GM19099 (cell line): ENCODE data around the gene MSX2.

Experiments used
- POLR2A ChIP-seq: IDR thresholded peaks from 3 replicates; pipeline ENCODE4 v1.6.1; 2011; ENCODE audit warnings: low read depth; ENCODE audit not compliant: insufficient read length; ENCODE audit errors: extremely low read depth

MSX2 gene

GRCh38 chr5:174706997-174707572 is 17.3 kb upstream of the MSX2 start:
- TF ChIP-seq POLR2A = no peak

GRCh38 chr5:174707671-174708070 is 16.7 kb upstream of the MSX2 start:
- no peak for TF ChIP-seq POLR2A

GRCh38 chr5:174708476-174709207 is 15.7 kb upstream of the MSX2 start:
- no peak for TF ChIP-seq POLR2A

GRCh38 chr5:174714751-174715150 is 9.6 kb upstream of the MSX2 start:
- TF ChIP-seq POLR2A = no peak

GRCh38 chr5:174715804-174716203 is 8.6 kb upstream of the MSX2 start:
- no peak for TF ChIP-seq POLR2A

- TF ChIP-seq POLR2A = no peak
Observed at GRCh38 chr5:174717826-174718455, 6.4 kb upstream of the MSX2 start.

- TF ChIP-seq POLR2A = no peak
Observed at GRCh38 chr5:174718880-174719610, 5.3 kb upstream of the MSX2 start.

- no peak for TF ChIP-seq POLR2A
Observed at GRCh38 chr5:174719793-174720611, 4.4 kb upstream of the MSX2 start.

- no peak for TF ChIP-seq POLR2A
Observed at GRCh38 chr5:174720612-174721529, 3.5 kb upstream of the MSX2 start.

GRCh38 chr5:174721530-174722432 is 2.6 kb upstream of the MSX2 start:
- no peak for TF ChIP-seq POLR2A

GRCh38 chr5:174722500-174722899 is 1.9 kb upstream of the MSX2 start:
- no peak for TF ChIP-seq POLR2A

GRCh38 chr5:174723315-174723978 is 935 bp upstream of the MSX2 start:
- no peak for TF ChIP-seq POLR2A
